ENCODE results near the gene WFDC1.

WFDC1 gene

GRCh38 chr16:84274515-84274914 is 20.2 kb upstream of the WFDC1 start:
- DNase-seq = no peak

- DNase-seq = no peak
These were observed 19.0 kb upstream of the WFDC1 start for GRCh38 chr16:84275585-84276151.

- DNase-seq = peak; percentile 43
These were observed 17.3 kb upstream of the WFDC1 start for GRCh38 chr16:84277244-84277823.

GRCh38 chr16:84278333-84278732 is 16.3 kb upstream of the WFDC1 start:
- no peak for DNase-seq

- DNase-seq = no peak
These were observed 15.7 kb upstream of the WFDC1 start for GRCh38 chr16:84278968-84279367.

GRCh38 chr16:84279881-84280280 is 14.8 kb upstream of the WFDC1 start:
- no peak for DNase-seq

- peak; percentile 50 for DNase-seq
These were observed 13.6 kb upstream of the WFDC1 start for GRCh38 chr16:84281074-84281473.

- no peak for DNase-seq
These were observed 12.1 kb upstream of the WFDC1 start for GRCh38 chr16:84282533-84282932.

- DNase-seq = no peak
These were observed 11.1 kb upstream of the WFDC1 start for GRCh38 chr16:84283314-84284153.

GRCh38 chr16:84284154-84284722 is 10.4 kb upstream of the WFDC1 start:
- DNase-seq = no peak

GRCh38 chr16:84286578-84287240 is 8.0 kb upstream of the WFDC1 start:
- DNase-seq = no peak

- no peak for DNase-seq
These were observed 5.8 kb upstream of the WFDC1 start for GRCh38 chr16:84288902-84289301.

GRCh38 chr16:84291226-84291625 is 3.5 kb upstream of the WFDC1 start:
- DNase-seq = peak; percentile 41

- DNase-seq = peak; percentile 48
These were observed 2.7 kb upstream of the WFDC1 start for GRCh38 chr16:84292011-84292410.

GRCh38 chr16:84293406-84293805 is 1.3 kb upstream of the WFDC1 start:
- DNase-seq = no peak

GRCh38 chr16:84294117-84294516 is 561 bp upstream of the WFDC1 start:
- no peak for DNase-seq

GRCh38 chr16:84295203-84295860 is 654 bp downstream of the WFDC1 start:
- DNase-seq = no peak

- DNase-seq = no peak
These were observed 3.8 kb downstream of the WFDC1 start for GRCh38 chr16:84298376-84298899.

- DNase-seq = no peak
These were observed 5.2 kb downstream of the WFDC1 start for GRCh38 chr16:84299734-84300440.

- no peak for DNase-seq
These were observed 7.7 kb downstream of the WFDC1 start for GRCh38 chr16:84302111-84302954.

GRCh38 chr16:84303023-84303422 is 8.3 kb downstream of the WFDC1 start:
- peak; percentile 85 for DNase-seq

Measured in fibroblast of skin of right quadriceps (primary cell).